Measurements from ENCODE around the gene THYN1. TPM values are rescaled to one million over a fixed set of nuclear protein-coding genes. Genes with fewer than 3 reads are reported as not detected.
A peak's percentile ranks its signal among the peaks of the same experiment; 100 is the strongest.

THYN1 gene
- total RNA-seq, 1 donor = 22.5 TPM

DNA sequence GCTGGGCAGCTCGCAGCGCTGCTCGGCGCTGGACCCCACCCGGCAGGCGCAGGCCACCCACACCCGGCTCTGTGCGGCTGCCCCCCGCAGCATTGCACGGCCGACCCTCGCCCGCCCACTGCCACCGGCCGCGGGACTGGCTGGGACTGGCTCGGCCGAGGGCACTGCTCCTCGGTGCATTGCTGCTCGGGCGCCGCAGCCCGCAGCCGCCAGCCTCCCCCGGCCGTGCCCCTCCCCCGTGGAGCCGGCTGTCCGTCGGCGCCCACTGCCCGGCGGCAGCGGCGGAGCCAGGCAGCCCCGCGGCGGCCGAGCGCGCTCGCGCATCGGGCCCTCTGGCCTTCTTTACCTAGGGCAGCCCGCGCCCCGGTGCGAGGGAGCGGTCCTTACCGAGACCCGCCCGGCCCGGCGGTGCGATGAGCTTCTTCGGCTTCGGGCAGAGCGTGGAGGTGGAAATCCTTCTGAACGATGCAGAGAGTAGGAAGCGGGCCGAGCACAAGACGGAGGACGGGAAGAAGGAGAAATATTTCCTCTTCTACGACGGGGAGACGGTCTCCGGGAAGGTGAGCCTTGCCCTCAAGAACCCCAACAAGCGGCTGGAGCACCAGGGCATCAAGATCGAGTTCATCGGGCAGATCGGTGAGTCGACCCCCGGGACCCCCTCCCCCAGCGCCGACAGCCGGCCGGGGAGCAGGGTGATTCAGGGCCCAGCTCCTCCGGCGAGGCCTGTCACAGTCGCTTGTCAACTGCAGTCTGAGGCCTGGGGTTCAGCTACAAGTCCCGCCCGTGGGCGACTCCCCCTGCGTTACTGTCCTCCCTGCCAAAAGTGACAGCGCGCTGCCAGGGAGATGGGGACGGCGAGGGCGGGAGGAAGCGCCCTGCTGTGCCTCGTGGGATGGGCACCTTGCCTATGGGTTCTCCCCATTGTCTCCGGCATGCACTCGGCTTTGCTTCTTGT lies 28.2 kb downstream of the THYN1 start:
- no peaks in the 10 kb centered on the region for H3K9me3 ChIP-seq (ENCODE audit: low read depth, low read length)
- peaks cover 52% of the 10 kb centered on the region for H3K4me1 ChIP-seq (ENCODE audit: insufficient read depth, low read length)
- H3K27me3 ChIP-seq (ENCODE audit: insufficient read depth, low read length) = no peaks in the 10 kb centered on the region
- peak overlapping the region; percentile 99 for H3K4me3 ChIP-seq (ENCODE audit: low read length)

DNA sequence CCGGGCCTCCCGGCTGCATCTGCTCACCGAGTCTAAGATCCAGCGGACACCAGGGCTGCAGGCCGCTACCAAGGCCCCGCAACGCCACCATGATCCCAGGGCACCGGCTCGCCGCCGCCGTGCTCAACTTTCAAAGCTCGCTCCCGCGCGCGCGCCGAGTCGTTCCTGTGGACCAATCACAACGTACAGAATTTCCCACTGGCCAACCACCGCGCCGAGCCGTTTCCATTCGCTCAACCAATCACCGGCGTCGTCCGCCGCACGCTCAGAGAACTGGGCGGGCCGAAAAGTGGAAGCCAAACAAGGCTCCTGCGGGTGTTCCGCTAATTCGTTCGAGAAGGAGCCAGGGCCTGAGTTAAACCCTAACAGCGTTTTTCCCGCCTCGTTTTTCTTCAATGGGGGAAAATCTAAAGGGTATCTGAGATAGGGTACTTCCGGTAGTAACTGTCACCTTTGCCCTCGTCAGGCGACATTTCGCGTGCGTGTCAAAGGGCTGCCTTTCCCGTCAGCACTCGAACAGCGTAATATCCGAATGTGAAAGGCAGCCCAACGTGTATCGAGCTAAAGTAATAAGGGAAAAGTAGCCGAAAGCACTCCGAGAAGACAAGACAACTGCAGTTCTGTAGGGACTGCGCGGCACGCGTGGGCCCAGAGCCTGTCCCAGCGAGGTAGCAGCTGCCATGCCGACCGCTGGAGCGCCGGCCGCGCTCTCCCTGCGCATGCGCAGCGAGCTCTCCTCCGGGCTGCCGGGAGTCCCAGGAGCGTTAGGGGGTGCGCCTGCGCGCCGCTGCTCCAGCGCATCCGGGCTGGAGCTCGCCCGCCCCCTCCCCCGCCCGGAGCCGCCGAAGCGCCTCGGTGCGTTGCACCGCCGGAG lies 29.1 kb downstream of the THYN1 start, which contains the start of the genes NCAPD3 and VPS26B:
Gene NCAPD3 (minus strand): TSS at position 132 of the 874 bp plus-strand sequence. CDS start 41 bp downstream, at position 91.
Gene VPS26B (plus strand): TSS at position 836 of the 874 bp plus-strand sequence. CDS start 452 bp downstream, outside the sequence.
- Histone ChIP-seq H3K4me1 (ENCODE audit: insufficient read depth, low read length) (peaks cover 43% of the 10 kb centered on the region), H3K4me3 (ENCODE audit: low read length) (peak within 1 kb of the TSS; percentile 99), H3K9me3 (ENCODE audit: low read depth, low read length) (no peaks in the 10 kb centered on the region), H3K27me3 (ENCODE audit: insufficient read depth, low read length) (no peaks in the 10 kb centered on the region)

DNA sequence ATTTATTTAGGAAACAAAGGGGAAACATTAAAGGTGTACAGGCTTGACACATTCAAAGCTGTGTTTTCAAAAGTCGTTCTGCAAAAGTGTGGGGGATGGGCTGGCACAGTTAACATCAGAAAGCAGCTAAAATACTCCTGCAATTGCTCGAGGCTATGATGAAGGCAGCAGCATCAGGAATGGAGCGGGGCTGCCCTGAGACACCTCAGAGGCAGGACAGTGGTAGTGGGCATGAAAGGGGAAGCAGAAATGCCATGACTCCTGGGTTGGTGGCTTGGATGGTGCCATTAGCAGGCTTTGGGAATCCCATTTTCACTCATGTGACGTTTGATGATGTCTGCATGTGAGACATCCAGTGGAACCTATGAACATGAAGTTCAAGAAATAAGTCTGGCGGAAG lies 30.0 kb downstream of the THYN1 start:
- Histone ChIP-seq H3K27me3 (ENCODE audit: insufficient read depth, low read length) (no peaks in the 10 kb centered on the region), H3K9me3 (ENCODE audit: low read depth, low read length) (no peaks in the 10 kb centered on the region), H3K4me3 (ENCODE audit: low read length) (peak overlapping the region; percentile 99), H3K4me1 (ENCODE audit: insufficient read depth, low read length) (peaks cover 37% of the 10 kb centered on the region)

DNA sequence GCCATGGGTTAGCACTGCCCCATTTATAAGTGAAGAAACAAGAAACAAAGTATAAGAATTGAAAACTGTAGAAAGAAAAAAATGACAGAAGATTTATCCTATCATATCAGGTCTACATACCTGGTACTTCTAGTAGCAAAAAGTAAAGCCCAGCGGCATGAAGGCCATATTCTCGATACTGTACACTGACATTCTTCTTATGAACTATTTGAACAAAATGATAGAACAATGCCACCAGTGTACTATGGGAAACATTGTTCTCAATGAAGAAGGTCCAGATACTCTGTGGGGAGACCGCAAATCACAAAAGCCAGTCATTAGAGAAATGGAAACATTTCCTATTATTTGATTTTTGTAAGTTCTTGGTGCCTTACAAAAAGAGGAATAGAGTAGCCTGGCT lies 36.3 kb downstream of the THYN1 start:
- Histone ChIP-seq H3K27me3 (ENCODE audit: insufficient read depth, low read length) (no peaks in the 10 kb centered on the region), H3K4me1 (ENCODE audit: insufficient read depth, low read length) (no peaks in the 10 kb centered on the region), H3K4me3 (ENCODE audit: low read length) (no peak overlapping the region), H3K9me3 (ENCODE audit: low read depth, low read length) (no peaks in the 10 kb centered on the region)

DNA sequence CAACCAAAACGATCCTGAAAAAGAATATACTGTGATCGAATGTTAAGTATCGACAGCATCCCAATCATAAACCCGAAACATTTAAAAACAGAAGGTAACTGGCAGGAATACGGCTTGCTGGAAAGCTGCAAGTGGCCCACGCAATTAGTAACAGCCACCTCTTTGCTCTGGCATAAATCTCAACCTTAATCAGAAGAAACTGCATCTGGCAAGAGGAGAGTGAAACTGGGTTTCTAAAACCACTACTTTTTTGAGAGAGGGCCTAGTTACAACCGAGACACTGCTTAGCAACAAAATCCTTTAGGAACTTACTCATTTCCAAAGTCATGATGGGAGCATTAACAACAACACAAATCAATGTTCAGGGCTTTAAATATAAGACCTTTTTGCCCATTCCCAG lies 37.3 kb downstream of the THYN1 start:
- Histone ChIP-seq H3K9me3 (ENCODE audit: low read depth, low read length) (no peaks in the 10 kb centered on the region), H3K27me3 (ENCODE audit: insufficient read depth, low read length) (no peaks in the 10 kb centered on the region), H3K4me1 (ENCODE audit: insufficient read depth, low read length) (no peaks in the 10 kb centered on the region), H3K4me3 (ENCODE audit: low read length) (no peak overlapping the region)

DNA sequence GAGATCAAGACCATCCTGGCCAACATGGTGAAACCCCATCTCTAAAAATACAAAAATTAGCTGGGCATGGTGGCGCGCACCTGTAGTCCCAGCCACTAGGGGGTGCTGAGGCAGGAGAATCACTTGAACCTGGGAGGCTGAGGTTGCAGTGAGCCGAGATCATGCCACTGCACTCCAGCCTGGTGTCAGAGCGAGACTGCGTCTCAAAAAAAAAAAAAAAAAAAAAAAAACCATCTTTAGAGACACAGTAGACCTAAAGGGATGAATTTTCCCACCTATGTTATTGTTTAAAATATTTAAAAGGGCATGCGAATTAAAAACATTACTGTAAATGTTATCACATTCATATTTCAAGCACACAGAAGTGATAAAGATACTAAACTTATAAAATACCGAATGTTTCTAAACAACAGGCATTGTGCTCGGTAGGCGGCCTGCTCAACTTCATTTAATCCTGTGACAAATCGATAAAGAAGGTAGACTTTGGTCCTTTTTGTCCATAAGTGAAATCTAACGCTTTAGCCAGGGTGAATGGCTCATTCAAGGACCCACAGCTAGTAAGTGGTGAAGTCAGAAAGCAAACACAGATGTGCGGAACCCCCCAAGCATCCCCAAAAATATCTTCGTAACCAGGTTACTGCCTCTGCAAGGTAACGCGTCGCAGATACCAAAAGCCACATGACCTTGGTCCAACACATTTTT lies 45.5 kb downstream of the THYN1 start:
- H3K9me3 ChIP-seq (ENCODE audit: low read depth, low read length) = no peaks in the 10 kb centered on the region
- H3K4me1 ChIP-seq (ENCODE audit: insufficient read depth, low read length) = no peaks in the 10 kb centered on the region
- H3K27me3 ChIP-seq (ENCODE audit: insufficient read depth, low read length) = no peaks in the 10 kb centered on the region
- no peak overlapping the region for H3K4me3 ChIP-seq (ENCODE audit: low read length)

DNA sequence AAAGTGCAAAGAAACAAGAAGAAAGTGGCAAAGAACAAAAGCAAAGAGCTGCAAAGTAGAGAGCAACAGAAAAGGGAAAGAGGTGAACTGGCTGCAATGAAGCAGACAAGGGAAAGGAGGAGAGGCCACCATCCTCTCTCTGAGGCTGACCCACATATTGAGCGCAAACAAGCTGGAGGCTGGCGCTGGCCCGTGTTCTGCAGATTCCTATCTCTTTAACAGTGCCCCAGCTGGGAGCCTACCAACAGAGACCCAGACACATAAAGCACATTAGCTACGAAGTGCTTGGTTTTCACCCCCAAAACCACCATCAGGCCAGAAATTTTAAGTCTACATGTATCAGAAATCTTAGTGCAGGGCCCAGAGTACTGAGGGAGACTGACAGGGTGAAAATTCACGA lies 47.0 kb downstream of the THYN1 start:
- H3K4me1 ChIP-seq (ENCODE audit: insufficient read depth, low read length) = no peaks in the 10 kb centered on the region
- H3K4me3 ChIP-seq (ENCODE audit: low read length) = no peak overlapping the region
- H3K27me3 ChIP-seq (ENCODE audit: insufficient read depth, low read length) = no peaks in the 10 kb centered on the region
- no peaks in the 10 kb centered on the region for H3K9me3 ChIP-seq (ENCODE audit: low read depth, low read length)

DNA sequence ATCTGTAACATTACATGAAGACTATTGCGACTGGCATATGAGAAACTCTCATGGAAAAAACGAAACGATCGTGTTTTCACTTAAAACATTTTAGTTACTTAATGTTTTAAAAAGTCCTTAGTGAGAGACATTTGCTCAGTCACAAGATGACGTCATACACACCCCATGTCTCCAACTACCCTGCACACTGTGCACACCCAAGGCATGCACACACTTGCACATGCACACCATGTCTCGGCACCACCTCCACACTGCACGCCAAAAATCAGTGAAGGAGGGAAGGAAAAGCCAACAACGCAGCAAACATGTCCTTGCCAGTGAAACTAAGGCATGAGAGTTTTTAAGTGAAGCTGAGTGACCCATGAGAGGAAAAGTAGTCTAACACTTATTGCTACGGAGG lies 47.4 kb downstream of the THYN1 start:
- no peaks in the 10 kb centered on the region for H3K9me3 ChIP-seq (ENCODE audit: low read depth, low read length)
- H3K4me3 ChIP-seq (ENCODE audit: low read length) = no peak overlapping the region
- no peaks in the 10 kb centered on the region for H3K27me3 ChIP-seq (ENCODE audit: insufficient read depth, low read length)
- no peaks in the 10 kb centered on the region for H3K4me1 ChIP-seq (ENCODE audit: insufficient read depth, low read length)

DNA sequence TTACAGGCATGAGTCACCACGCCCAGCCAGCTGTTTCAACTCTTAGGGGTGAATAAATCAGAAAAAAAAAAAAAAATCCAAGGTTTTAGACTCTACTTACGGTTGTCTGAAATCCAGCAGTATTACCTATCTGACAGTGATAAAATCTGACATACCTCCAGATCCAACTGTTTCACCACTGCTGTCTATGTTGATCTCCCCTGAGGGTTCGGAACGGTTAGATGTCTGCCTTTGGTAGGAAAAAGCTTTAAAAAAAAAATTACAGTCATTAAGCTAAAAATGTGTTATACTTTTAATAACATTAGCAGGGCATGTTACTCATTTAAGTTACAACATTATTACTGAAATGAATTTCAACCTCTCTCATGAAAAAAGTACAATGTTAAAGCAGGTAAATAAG lies 50.5 kb downstream of the THYN1 start:
- H3K4me3 ChIP-seq (ENCODE audit: low read length) = no peak overlapping the region
- no peaks in the 10 kb centered on the region for H3K9me3 ChIP-seq (ENCODE audit: low read depth, low read length)
- no peaks in the 10 kb centered on the region for H3K27me3 ChIP-seq (ENCODE audit: insufficient read depth, low read length)
- H3K4me1 ChIP-seq (ENCODE audit: insufficient read depth, low read length) = no peaks in the 10 kb centered on the region

DNA sequence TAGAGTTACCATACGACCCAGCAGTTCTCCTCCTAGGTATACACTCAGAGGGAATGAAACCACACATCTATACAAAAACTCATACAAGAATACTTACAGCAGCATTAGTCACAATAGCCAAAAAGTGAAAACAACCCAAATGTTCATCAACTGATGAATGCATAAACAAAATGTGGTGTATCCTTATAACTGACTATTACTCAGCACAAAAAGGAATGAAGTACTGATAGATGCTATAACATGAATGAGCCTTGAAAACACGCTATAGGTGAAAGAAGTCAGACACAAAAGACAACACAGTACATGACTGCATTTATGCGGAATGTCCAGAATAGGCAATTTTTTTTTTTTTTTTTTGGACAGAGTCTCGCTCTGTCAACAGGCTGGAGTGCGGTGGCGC lies 52.5 kb downstream of the THYN1 start:
- Histone ChIP-seq H3K9me3 (ENCODE audit: low read depth, low read length) (no peaks in the 10 kb centered on the region), H3K4me1 (ENCODE audit: insufficient read depth, low read length) (no peaks in the 10 kb centered on the region), H3K27me3 (ENCODE audit: insufficient read depth, low read length) (no peaks in the 10 kb centered on the region), H3K4me3 (ENCODE audit: low read length) (no peak overlapping the region)

DNA sequence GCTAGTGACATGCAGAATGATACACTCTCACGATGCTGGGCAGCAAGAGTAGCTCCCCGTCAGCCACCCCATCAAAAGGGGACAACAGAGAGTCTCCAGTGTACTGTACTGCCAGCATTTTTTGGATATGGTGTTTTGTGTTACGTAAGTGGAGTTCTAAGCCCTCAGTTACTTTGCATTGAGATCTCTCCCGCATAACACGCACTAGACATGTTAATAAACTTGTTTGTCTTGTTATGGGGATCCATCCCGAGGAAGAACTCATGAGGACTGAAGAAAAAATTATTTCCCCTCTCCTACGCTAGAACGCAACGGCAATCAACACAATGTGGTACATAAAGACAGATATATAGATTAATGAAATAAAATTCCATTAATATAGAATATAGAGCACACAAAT lies 53.6 kb downstream of the THYN1 start:
- Histone ChIP-seq H3K27me3 (ENCODE audit: insufficient read depth, low read length) (no peaks in the 10 kb centered on the region), H3K4me3 (ENCODE audit: low read length) (no peak overlapping the region), H3K9me3 (ENCODE audit: low read depth, low read length) (no peaks in the 10 kb centered on the region), H3K4me1 (ENCODE audit: insufficient read depth, low read length) (no peaks in the 10 kb centered on the region)

Other genes starting within 250 kb of the THYN1 start
- gene JAM3, start 184.3 kb downstream of the THYN1 start, total RNA-seq = 13.1 TPM
- 17.0 TPM for gene NCAPD3, start 29.4 kb downstream of the THYN1 start, total RNA-seq
- 36.5 TPM for gene VPS26B, start 28.7 kb downstream of the THYN1 start, total RNA-seq
- gene ACAD8, start 216 bp upstream of the THYN1 start, total RNA-seq = 10.0 TPM
- gene GLB1L3, start 23.0 kb upstream of the THYN1 start, total RNA-seq = 0.52 TPM
- 0.42 TPM for gene GLB1L2, start 78.6 kb upstream of the THYN1 start, total RNA-seq
- 0.73 TPM for gene B3GAT1, start 158.9 kb upstream of the THYN1 start, total RNA-seq